ENCODE data around the gene ITPR3. TPM values are rescaled to one million over a fixed set of nuclear protein-coding genes. Genes with fewer than 3 reads are reported as not detected.
A peak's percentile ranks its signal among the peaks of the same experiment; 100 is the strongest.

Gene ITPR3
- total RNA-seq, 2 donors from 2014 or later, result 27.6 to 77.6 TPM

- DNase-seq (ENCODE audit: low spot score), result peak; percentile 91
- no peaks in the 10 kb centered on the region for H3K27me3 Mint-ChIP-seq
Observed at GRCh38 chr6:33585403-33586107, 35.6 kb upstream of the ITPR3 start.

GRCh38 chr6:33586108-33586640 is 34.9 kb upstream of the ITPR3 start:
- H3K27me3 Mint-ChIP-seq, result no peaks in the 10 kb centered on the region
- DNase-seq (ENCODE audit: low spot score) (no peak), ATAC-seq (no peak)
- H3K27ac Mint-ChIP-seq, result peak overlapping the region; percentile 78 to 82
- H3K4me1 Mint-ChIP-seq (ENCODE audit: low read depth in 2 of 2), result peaks cover 14 to 19% of the 10 kb centered on the region in 2 donors
- H3K9me3 Mint-ChIP-seq, result no peaks in the 10 kb centered on the region
- H3K36me3 Mint-ChIP-seq, result no peaks in the 10 kb centered on the region
- H3K4me3 Mint-ChIP-seq, result no peak overlapping the region

More at GRCh38 chr6:33585403-33586107, 35.6 kb upstream of the ITPR3 start:
- peak; percentile 93 to 94 for ATAC-seq
- Mint-ChIP-seq H3K4me3 (peak overlapping the region; percentile 47), H3K27ac (peak overlapping the region; percentile 78 to 82), H3K4me1 (ENCODE audit: low read depth in 2 of 2) (peaks cover 14 to 19% of the 10 kb centered on the region in 2 donors), H3K36me3 (no peaks in the 10 kb centered on the region), H3K9me3 (no peaks in the 10 kb centered on the region)

GRCh38 chr6:33587529-33587928 is 33.6 kb upstream of the ITPR3 start:
- H3K27me3 Mint-ChIP-seq, result peaks cover 0 to 5% of the 10 kb centered on the region in 2 donors
- H3K9me3 Mint-ChIP-seq, result no peaks in the 10 kb centered on the region
- no peaks in the 10 kb centered on the region for H3K36me3 Mint-ChIP-seq
- no peak overlapping the region for H3K4me3 Mint-ChIP-seq
- H3K27ac Mint-ChIP-seq, result no peak overlapping the region
- DNase-seq (ENCODE audit: low spot score) (no peak), ATAC-seq (no peak)
- H3K4me1 Mint-ChIP-seq (ENCODE audit: low read depth in 2 of 2), result peaks cover 21 to 24% of the 10 kb centered on the region in 2 donors

GRCh38 chr6:33588894-33589293 is 32.2 kb upstream of the ITPR3 start:
- H3K27ac Mint-ChIP-seq, result no peak overlapping the region
- peaks cover 29 to 32% of the 10 kb centered on the region in 2 donors for H3K4me1 Mint-ChIP-seq (ENCODE audit: low read depth in 2 of 2)
- no peak overlapping the region for H3K4me3 Mint-ChIP-seq
- peaks cover 0 to 10% of the 10 kb centered on the region in 2 donors for H3K27me3 Mint-ChIP-seq
- ATAC-seq (no peak), DNase-seq (ENCODE audit: low spot score) (no peak)
- H3K9me3 Mint-ChIP-seq, result no peaks in the 10 kb centered on the region
- no peaks in the 10 kb centered on the region for H3K36me3 Mint-ChIP-seq

- peaks cover 26 to 32% of the 10 kb centered on the region in 2 donors for H3K4me1 Mint-ChIP-seq (ENCODE audit: low read depth in 2 of 2)
- H3K27me3 Mint-ChIP-seq, result peaks cover 0 to 10% of the 10 kb centered on the region in 2 donors
- no peak for DNase-seq (ENCODE audit: low spot score)
- H3K4me3 Mint-ChIP-seq, result no peak overlapping the region
- H3K27ac Mint-ChIP-seq, result no peak overlapping the region
- ATAC-seq, result no peak
- H3K9me3 Mint-ChIP-seq, result no peaks in the 10 kb centered on the region
- H3K36me3 Mint-ChIP-seq, result no peaks in the 10 kb centered on the region
Observed at GRCh38 chr6:33589392-33589730, 31.8 kb upstream of the ITPR3 start.

GRCh38 chr6:33589731-33590530 is 31.2 kb upstream of the ITPR3 start:
- Mint-ChIP-seq H3K4me1 (ENCODE audit: low read depth in 2 of 2) (peaks cover 21 to 30% of the 10 kb centered on the region in 2 donors), H3K9me3 (no peaks in the 10 kb centered on the region), H3K27ac (no peak overlapping the region), H3K27me3 (peaks cover 0 to 13% of the 10 kb centered on the region in 2 donors), H3K4me3 (no peak overlapping the region), H3K36me3 (no peaks in the 10 kb centered on the region)
- ATAC-seq (peak; percentile 17 to 19), DNase-seq (ENCODE audit: low spot score) (no peak)

GRCh38 chr6:33590531-33591198 is 30.5 kb upstream of the ITPR3 start:
- peaks cover 0 to 13% of the 10 kb centered on the region in 2 donors for H3K27me3 Mint-ChIP-seq
- DNase-seq (ENCODE audit: low spot score) (no peak), ATAC-seq (no peak)
- H3K4me1 Mint-ChIP-seq (ENCODE audit: low read depth in 2 of 2), result peaks cover 17 to 26% of the 10 kb centered on the region in 2 donors
- no peak overlapping the region for H3K27ac Mint-ChIP-seq
- no peaks in the 10 kb centered on the region for H3K9me3 Mint-ChIP-seq
- no peak overlapping the region for H3K4me3 Mint-ChIP-seq
- H3K36me3 Mint-ChIP-seq, result no peaks in the 10 kb centered on the region

GRCh38 chr6:33591424-33592032 is 29.6 kb upstream of the ITPR3 start:
- H3K9me3 Mint-ChIP-seq, result no peaks in the 10 kb centered on the region
- no peak overlapping the region for H3K4me3 Mint-ChIP-seq
- H3K27ac Mint-ChIP-seq, result peak overlapping the region in 1 of 2 donors; percentile 21
- H3K4me1 Mint-ChIP-seq (ENCODE audit: low read depth in 2 of 2), result peaks cover 15 to 22% of the 10 kb centered on the region in 2 donors
- H3K36me3 Mint-ChIP-seq, result no peaks in the 10 kb centered on the region
- no peak for ATAC-seq
- DNase-seq (ENCODE audit: low spot score), result no peak
- peaks cover 0 to 13% of the 10 kb centered on the region in 2 donors for H3K27me3 Mint-ChIP-seq

- Mint-ChIP-seq H3K4me1 (ENCODE audit: low read depth in 2 of 2) (peaks cover 22% of the 10 kb centered on the region in 2 donors), H3K27ac (peak overlapping the region in 1 of 2 donors; percentile 21), H3K4me3 (no peak overlapping the region), H3K27me3 (peaks cover 0 to 13% of the 10 kb centered on the region in 2 donors), H3K9me3 (no peaks in the 10 kb centered on the region), H3K36me3 (no peaks in the 10 kb centered on the region)
- no peak for DNase-seq (ENCODE audit: low spot score)
- ATAC-seq, result no peak
Observed at GRCh38 chr6:33592280-33592594, 28.9 kb upstream of the ITPR3 start.

GRCh38 chr6:33592595-33593413 is 28.3 kb upstream of the ITPR3 start:
- Mint-ChIP-seq H3K9me3 (no peaks in the 10 kb centered on the region), H3K4me1 (ENCODE audit: low read depth in 2 of 2) (peaks cover 22 to 26% of the 10 kb centered on the region in 2 donors), H3K36me3 (no peaks in the 10 kb centered on the region), H3K4me3 (peak overlapping the region; percentile 63), H3K27ac (peak overlapping the region in 1 of 2 donors; percentile 21), H3K27me3 (peaks cover 0 to 13% of the 10 kb centered on the region in 2 donors)
- peak; percentile 22 to 51 for ATAC-seq
- no peak for DNase-seq (ENCODE audit: low spot score)

- DNase-seq (ENCODE audit: low spot score) (no peak), ATAC-seq (no peak)
- H3K9me3 Mint-ChIP-seq, result no peaks in the 10 kb centered on the region
- peaks cover 22 to 29% of the 10 kb centered on the region in 2 donors for H3K4me1 Mint-ChIP-seq (ENCODE audit: low read depth in 2 of 2)
- H3K27ac Mint-ChIP-seq, result no peak overlapping the region
- H3K27me3 Mint-ChIP-seq, result peaks cover 0 to 13% of the 10 kb centered on the region in 2 donors
- peak overlapping the region; percentile 63 for H3K4me3 Mint-ChIP-seq
- no peaks in the 10 kb centered on the region for H3K36me3 Mint-ChIP-seq
Observed at GRCh38 chr6:33593414-33593727, 27.8 kb upstream of the ITPR3 start.

- H3K4me3 Mint-ChIP-seq, result no peak overlapping the region
- ATAC-seq, result no peak
- no peak for DNase-seq (ENCODE audit: low spot score)
- peaks cover 22 to 29% of the 10 kb centered on the region in 2 donors for H3K4me1 Mint-ChIP-seq (ENCODE audit: low read depth in 2 of 2)
- peaks cover 0 to 13% of the 10 kb centered on the region in 2 donors for H3K27me3 Mint-ChIP-seq
- H3K27ac Mint-ChIP-seq, result peak overlapping the region in 1 of 2 donors; percentile 43
- H3K9me3 Mint-ChIP-seq, result no peaks in the 10 kb centered on the region
- no peaks in the 10 kb centered on the region for H3K36me3 Mint-ChIP-seq
Observed at GRCh38 chr6:33595001-33595846, 25.9 kb upstream of the ITPR3 start.
